GM12878 (cell line): ENCODE measurements around the gene TERF2IP. TPM values are rescaled to one million over a fixed set of nuclear protein-coding genes. Genes with fewer than 3 reads are reported as not detected.

Source experiments
- ATF7 ChIP-seq: fragments of 450-650 bp; IDR thresholded peaks from 2 replicates; pipeline ENCODE4 v1.6.1; 2016; ENCODE audit warnings: low read depth, mild to moderate bottlenecking
- BCL3 ChIP-seq: IDR thresholded peaks from 2 replicates; pipeline ENCODE4 v1.6.1; 2011; ENCODE audit warnings: borderline replicate concordance, low read depth, mild to moderate bottlenecking, moderate library complexity, low read length; ENCODE audit not compliant: insufficient read depth, poor library complexity, severe bottlenecking
- BHLHE40 ChIP-seq, 2 experiments: fragments of 450-650 bp in 1 of 2; IDR thresholded peaks; 2 replicates each; pipeline ENCODE4 v1.6.1; 2011 to 2017; ENCODE audit warnings: low read depth in 2 of 2, borderline replicate concordance in 1 of 2, improper control_type of control experiment in 1 of 2, low read length in 1 of 2, mild to moderate bottlenecking in 1 of 2
- CBFB ChIP-seq: IDR thresholded peaks from 2 replicates; pipeline ENCODE4 v1.6.1; 2016; ENCODE audit warnings: antibody characterized with exemption, low read depth
- CHD4 ChIP-seq: fragments of 200-600 bp; sonication (generic); IDR thresholded peaks from 2 replicates; pipeline ENCODE4 v1.6.1; 2016; ENCODE audit warnings: mild to moderate bottlenecking
- EED ChIP-seq: sonication (generic); IDR thresholded peaks from 2 replicates; pipeline ENCODE4 v1.6.1; 2016; ENCODE audit warnings: antibody characterized with exemption, low read depth
- ELK1 ChIP-seq: IDR thresholded peaks from 2 replicates; pipeline ENCODE4 v1.6.1; 2012; ENCODE audit warnings: low read depth, low read length, improper control_type of control experiment
- HDAC6 ChIP-seq: fragments of 200-600 bp; sonication (generic); IDR thresholded peaks from one replicate; pipeline ENCODE4 v1.8.0; 2017; ENCODE audit warnings: antibody characterized with exemption; ENCODE audit not compliant: unreplicated experiment
- HDGF ChIP-seq: fragments of 450-650 bp; IDR thresholded peaks from 2 replicates; pipeline ENCODE4 v1.6.1; 2016; ENCODE audit warnings: antibody characterized with exemption
- IRF4 ChIP-seq: IDR thresholded peaks from 2 replicates; pipeline ENCODE4 v1.6.1; 2011; ENCODE audit warnings: low read depth, low read length
- IRF5 ChIP-seq: fragments of 450-650 bp; IDR thresholded peaks from 2 replicates; pipeline ENCODE4 v1.6.1; 2017; ENCODE audit warnings: borderline replicate concordance
- JUNB ChIP-seq: IDR thresholded peaks from 2 replicates; pipeline ENCODE4 v1.6.1; 2016; ENCODE audit warnings: antibody characterized with exemption, mild to moderate bottlenecking
- KLF5 ChIP-seq: fragments of 450-650 bp; IDR thresholded peaks from 2 replicates; pipeline ENCODE4 v1.6.1; 2014; ENCODE audit warnings: mild to moderate bottlenecking; ENCODE audit not compliant: partially characterized antibody
- MTA2 ChIP-seq: fragments of 450-650 bp; IDR thresholded peaks from 2 replicates; pipeline ENCODE4 v1.6.1; 2016; ENCODE audit warnings: low read depth, mild to moderate bottlenecking, moderate library complexity
- MTA3 ChIP-seq: IDR thresholded peaks from 2 replicates; pipeline ENCODE4 v1.6.1; 2012; ENCODE audit warnings: low read length, inconsistent platforms, borderline replicate concordance
- MYC ChIP-seq: IDR thresholded peaks from 2 replicates; pipeline ENCODE4 v1.6.1; 2011; ENCODE audit warnings: mild to moderate bottlenecking, low read length, moderate library complexity, inconsistent platforms; ENCODE audit not compliant: insufficient read depth, insufficient replicate concordance, insufficient read length, severe bottlenecking
- SKIL ChIP-seq: fragments of 450-650 bp; IDR thresholded peaks from 2 replicates; pipeline ENCODE4 v1.6.1; 2017; ENCODE audit warnings: mild to moderate bottlenecking, low read depth, inconsistent platforms; ENCODE audit not compliant: poor library complexity, severe bottlenecking
- SPI1 ChIP-seq: IDR thresholded peaks from 2 replicates; pipeline ENCODE4 v1.6.1; 2011; ENCODE audit warnings: low read depth, mild to moderate bottlenecking, low read length, moderate library complexity, borderline replicate concordance; ENCODE audit not compliant: insufficient read depth
- TAF1 ChIP-seq: IDR thresholded peaks from 2 replicates; pipeline ENCODE4 v1.6.1; 2011; ENCODE audit warnings: mild to moderate bottlenecking, low read depth, low read length, borderline replicate concordance
- TBL1XR1 ChIP-seq: IDR thresholded peaks from 2 replicates; pipeline ENCODE4 v1.6.1; 2012; ENCODE audit warnings: low read depth, low read length, improper control_type of control experiment
- TCF7 ChIP-seq: IDR thresholded peaks from 2 replicates; pipeline ENCODE4 v1.6.1; 2014; ENCODE audit warnings: antibody characterized with exemption, borderline replicate concordance
- ZBED1 ChIP-seq: IDR thresholded peaks from 2 replicates; pipeline ENCODE4 v1.6.1; 2016; ENCODE audit warnings: borderline replicate concordance
- ZBTB33 ChIP-seq: fragments of 450-650 bp; IDR thresholded peaks from 2 replicates; pipeline ENCODE4 v1.6.1; 2017; ENCODE audit warnings: mild to moderate bottlenecking
- ZNF622 ChIP-seq: fragments of 450-650 bp; IDR thresholded peaks from 2 replicates; pipeline ENCODE4 v1.6.1; 2017; ENCODE audit warnings: mild to moderate bottlenecking, inconsistent platforms
- ZSCAN29 ChIP-seq: fragments of 450-650 bp; IDR thresholded peaks from 2 replicates; pipeline ENCODE4 v1.6.1; 2017; ENCODE audit warnings: mild to moderate bottlenecking, moderate library complexity
- polyA plus RNA-seq, 11 experiments: library from polyadenylated mRNA; depleted of rRNA in 4 of 11; unstranded in 6 of 11; stranded (reverse) in 5 of 11; fragments of >200 nt; fragmentation: Nextera tagmentation in 4 of 11; fragmentation: Illumina TruSeq in 1 of 11; extraction: Ambion mirVana in 4 of 11; extraction: Trizol in 1 of 11; gene quantifications; 1 replicate in 1 of 11; 2 replicates in 10 of 11; pipeline versions ENCODE4 v1.2.1 to v1.2.3, GENCODE V29; 2011 to 2016; ENCODE audit warnings: inconsistent platforms in 2 of 11, missing spikeins in 2 of 11, low read depth in 1 of 11
- total RNA-seq, 4 experiments: library from RNA; depleted of rRNA in 3 of 4; stranded (reverse); fragments of >200 nt in 3 of 4; fragmentation: Illumina TruSeq in 1 of 4; extraction: Trizol in 1 of 4; gene quantifications; 2 replicates each; pipeline versions ENCODE4 v1.2.1 to v1.2.3, GENCODE V29; 2013 to 2021

Gene TERF2IP
- total and polyA plus RNA-seq, 10 of the 15 experiments (the other 5 are each of a cell fraction or from before 2014, with no cell fraction given) = 19.6 to 93.1 (median 54.4) TPM

- TF ChIP-seq ZNF622 (no peak), ELK1 (no peak), CBFB (0 out of 2 replicates have a peak, but pooled peaks have one; percentile 16), ZBED1 (peak; percentile 82), BCL3 (peak; percentile 40), MTA3 (no peak; the same call in 1 of the 2 replicates), BHLHE40 (IDR thresholded peaks at IDR 0.05; ENCODE audit: borderline replicate concordance in 1 of 2, low read depth in 2 of 2, low read length in 1 of 2) (no peak), EED (peak; percentile 51; the same call in 1 of the 2 replicates), HDGF (no peak), SPI1 (no peak), TAF1 (no peak), TCF7 (peak; percentile 50; the same call in 1 of the 2 replicates), IRF5 (no peak), MTA2 (no peak), SKIL (no peak), KLF5 (no peak), TBL1XR1 (no peak), ZSCAN29 (no peak), CHD4 (no peak), ATF7 (no peak), MYC (no peak), IRF4 (0 out of 2 replicates have a peak, but pooled peaks have one; percentile 19), ZBTB33 (no peak), HDAC6 (no peak), JUNB (peak; percentile 97)
These were observed 31.0 kb upstream of the TERF2IP start (continued) for GRCh38 chr16:75616521-75617010.
